EH (cell line): ENCODE results near the gene TP53BP2.
A peak's percentile ranks its signal among the peaks of the same experiment; 100 is the strongest.
"Not testable (repeated sequence)": the region's sequence is repeated elsewhere in the genome, so short reads cannot be mapped to it uniquely, and the experiment has no call there.

ENCODE experiments used
- DNase-seq: peaks from one replicate; pipeline ENCODE4 v3.0.0-alpha.2; 2015; ENCODE audit warnings: low read depth

Gene TP53BP2, protein sequence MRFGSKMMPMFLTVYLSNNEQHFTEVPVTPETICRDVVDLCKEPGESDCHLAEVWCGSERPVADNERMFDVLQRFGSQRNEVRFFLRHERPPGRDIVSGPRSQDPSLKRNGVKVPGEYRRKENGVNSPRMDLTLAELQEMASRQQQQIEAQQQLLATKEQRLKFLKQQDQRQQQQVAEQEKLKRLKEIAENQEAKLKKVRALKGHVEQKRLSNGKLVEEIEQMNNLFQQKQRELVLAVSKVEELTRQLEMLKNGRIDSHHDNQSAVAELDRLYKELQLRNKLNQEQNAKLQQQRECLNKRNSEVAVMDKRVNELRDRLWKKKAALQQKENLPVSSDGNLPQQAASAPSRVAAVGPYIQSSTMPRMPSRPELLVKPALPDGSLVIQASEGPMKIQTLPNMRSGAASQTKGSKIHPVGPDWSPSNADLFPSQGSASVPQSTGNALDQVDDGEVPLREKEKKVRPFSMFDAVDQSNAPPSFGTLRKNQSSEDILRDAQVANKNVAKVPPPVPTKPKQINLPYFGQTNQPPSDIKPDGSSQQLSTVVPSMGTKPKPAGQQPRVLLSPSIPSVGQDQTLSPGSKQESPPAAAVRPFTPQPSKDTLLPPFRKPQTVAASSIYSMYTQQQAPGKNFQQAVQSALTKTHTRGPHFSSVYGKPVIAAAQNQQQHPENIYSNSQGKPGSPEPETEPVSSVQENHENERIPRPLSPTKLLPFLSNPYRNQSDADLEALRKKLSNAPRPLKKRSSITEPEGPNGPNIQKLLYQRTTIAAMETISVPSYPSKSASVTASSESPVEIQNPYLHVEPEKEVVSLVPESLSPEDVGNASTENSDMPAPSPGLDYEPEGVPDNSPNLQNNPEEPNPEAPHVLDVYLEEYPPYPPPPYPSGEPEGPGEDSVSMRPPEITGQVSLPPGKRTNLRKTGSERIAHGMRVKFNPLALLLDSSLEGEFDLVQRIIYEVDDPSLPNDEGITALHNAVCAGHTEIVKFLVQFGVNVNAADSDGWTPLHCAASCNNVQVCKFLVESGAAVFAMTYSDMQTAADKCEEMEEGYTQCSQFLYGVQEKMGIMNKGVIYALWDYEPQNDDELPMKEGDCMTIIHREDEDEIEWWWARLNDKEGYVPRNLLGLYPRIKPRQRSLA

DNA sequence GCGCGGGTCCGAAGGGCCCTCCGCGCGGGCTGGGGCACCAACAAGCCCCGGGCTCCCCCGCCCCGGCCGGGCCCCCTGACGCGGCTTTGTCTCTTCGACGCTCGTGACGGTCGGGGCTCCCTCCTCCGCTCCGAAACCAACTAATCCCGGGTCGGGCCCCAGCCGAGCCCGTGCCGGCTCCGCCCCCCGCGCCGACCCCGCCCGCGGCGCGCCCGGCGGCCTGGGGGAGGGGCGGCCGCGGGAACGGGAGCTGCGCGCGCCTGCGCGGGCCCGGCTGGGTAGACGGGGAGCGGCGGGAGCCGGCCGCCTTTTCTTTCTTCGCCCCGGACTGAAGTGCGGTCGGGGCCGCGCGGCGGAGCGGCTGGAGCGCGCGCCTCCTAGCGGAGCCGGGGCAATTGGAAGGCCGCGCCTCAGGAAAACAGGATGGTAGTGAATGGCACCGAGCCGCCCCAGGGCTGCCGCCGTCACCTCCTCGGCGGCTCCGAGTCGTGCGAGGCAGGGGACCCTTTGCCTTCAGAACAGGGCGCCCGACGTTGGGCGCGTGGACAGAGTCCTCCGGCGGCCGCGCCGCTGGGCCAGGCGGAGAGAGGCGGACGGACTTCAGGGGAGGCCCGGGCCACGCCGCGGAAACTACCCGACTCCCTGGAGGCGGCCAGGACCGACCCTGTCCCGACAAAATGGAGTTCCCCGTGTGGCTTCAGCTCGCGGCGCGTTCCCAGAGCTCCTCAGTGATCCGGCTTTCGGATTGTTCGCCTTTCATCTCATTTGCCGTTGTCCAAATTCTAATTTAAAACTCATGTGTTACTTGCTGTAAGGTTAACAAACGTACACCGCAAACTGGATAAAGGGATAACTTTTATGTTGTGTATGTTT, at the start of gene TP53BP2:
Gene TP53BP2 (minus strand): TSS at position 138 of the 873 bp plus-strand sequence. CDS start 267 bp downstream, outside the sequence.
- peak; percentile 90 for DNase-seq

DNA sequence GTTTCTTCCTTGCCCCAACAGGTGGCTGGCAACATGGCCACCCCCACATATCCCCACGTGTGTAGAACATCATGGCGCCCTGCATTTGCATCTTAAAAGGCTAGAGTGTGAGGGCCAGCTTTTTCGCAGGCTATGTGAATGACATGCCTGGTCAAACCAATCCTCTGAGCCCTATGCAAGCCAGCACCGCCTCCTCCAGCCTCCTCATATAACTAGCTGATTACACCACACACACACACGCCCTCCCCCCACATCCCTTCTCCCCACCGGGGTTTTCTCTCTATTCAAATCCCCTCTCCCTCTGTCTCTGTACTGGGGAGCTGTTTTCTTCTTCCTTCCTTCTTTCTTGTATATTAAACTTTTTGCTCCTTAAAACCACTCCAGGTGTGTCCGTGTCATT, 44.7 kb upstream of the TP53BP2 start:
- DNase-seq: not testable (repeated sequence)

DNA sequence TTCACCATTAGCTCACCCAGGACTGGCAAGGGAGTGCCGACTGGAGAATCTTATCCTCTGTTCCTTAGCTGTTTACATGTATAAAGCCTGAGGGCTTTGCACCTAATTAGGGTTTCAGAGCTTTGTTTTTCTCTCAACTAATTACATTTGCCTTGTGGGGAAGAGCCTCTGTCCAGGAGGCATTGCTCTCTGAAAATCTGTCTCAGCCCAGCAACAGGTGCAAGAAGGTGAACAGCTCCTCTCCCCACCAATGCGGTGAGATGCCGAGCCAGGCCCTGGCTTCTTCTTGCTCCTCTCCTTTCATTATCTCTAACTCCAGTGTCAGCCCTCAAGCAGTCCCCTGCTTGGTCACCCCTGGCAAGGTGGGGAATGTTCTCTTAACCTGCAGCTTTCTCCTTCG, 43.6 kb upstream of the TP53BP2 start:
- DNase-seq: not testable (repeated sequence)

DNA sequence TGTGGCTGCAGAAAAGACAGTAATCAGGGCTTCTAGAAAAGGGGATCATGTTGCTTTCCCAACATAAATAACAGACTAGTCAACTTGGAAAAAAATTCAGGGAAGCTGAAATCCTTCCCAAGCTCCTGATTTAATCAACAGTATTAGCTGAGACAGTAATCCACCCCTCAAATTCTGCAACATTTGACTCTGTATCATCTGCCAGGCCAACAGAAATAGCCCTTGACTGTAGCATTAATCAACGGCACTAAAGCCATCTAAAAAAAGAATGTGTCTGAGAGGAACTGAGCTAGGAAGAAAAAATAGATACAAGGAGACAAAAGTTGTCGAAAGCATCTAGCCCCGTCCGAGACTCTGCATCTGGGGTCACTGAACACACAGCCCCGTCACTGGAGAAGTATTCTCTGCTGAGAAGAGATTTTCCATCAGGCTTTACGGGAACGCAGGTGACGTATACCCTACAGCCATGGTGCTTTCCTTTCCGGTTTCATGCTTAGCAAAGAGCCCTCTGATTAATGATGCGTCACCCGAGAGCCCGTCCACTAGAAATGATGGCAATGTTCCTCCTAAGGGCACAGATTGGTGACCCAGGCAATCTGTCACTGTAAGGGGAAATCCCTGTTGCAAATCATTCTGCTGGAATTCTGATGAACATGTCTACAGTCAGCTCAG, 42.1 kb upstream of the TP53BP2 start:
- DNase-seq: peak; percentile 100

DNA sequence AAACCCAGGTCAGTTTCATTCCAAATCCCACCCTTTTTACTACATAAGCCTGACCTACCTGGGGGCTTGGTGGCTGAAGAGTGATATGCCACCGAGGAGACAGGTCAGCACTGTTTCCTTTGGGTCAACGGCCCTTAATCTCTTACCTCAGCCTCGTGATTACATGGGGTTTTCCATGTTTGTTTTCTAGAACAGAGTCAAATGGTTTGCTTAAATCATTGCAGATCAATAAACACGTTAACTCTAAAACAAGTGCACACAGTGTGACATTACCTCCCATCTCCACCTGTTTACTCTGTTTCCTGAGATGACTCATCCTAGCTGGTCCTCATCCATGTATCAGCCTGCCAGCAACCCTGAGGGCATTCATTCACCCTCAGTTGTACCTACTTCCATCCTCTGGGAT, 40.8 kb upstream of the TP53BP2 start:
- DNase-seq: no peak

DNA sequence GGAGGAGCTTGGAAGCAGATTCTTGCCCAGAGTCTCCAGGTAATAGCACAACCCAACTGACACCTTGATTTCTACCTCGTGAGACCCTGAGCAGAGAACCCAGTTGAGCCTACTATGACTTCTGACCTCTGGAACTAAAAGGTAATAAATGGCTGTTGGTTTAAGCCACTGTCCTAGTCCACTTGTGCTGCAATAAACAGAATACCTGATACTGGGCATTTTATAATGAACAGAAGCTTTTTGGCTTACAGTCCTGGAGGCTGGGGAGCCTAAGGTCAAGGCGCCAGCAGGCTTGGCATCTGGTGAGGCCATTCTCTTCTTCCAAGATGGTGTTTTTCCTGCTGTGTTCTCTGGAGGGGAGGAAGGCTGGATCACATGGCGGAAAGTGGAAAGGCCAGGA, 39.9 kb upstream of the TP53BP2 start:
- no peak for DNase-seq

DNA sequence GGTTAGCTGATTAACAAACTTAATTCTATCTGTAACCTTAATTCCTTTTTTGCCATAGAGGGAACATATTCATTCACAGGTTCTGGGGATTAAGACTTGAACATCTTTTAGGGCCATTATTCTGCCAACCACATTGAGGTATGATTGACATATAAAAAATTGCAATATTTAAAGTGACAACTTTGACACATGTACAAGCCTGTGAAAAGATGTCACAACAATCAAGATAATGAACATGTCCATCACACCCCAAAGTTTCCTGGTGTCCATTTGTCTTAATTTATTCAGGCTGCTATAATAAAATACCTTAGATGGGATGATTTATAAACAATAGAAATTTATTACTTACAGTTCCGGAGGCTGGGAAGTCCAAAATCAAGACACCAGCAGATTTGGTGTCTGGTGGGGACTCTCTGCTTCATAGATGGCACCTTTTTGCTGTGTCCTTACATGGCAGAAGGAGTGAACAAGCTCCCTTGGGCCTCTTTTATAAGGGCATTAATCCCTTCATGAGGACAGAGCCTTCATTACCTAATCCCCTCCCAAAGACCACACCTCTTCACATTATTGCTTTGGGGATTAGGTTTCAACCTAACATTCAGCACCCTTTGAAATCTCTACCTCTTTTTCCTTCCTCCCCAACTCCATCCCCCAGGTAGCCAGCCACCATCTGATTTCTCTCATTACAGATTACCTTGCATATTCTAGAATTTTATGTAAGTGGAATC, 33.0 kb upstream of the TP53BP2 start:
- DNase-seq: no peak

DNA sequence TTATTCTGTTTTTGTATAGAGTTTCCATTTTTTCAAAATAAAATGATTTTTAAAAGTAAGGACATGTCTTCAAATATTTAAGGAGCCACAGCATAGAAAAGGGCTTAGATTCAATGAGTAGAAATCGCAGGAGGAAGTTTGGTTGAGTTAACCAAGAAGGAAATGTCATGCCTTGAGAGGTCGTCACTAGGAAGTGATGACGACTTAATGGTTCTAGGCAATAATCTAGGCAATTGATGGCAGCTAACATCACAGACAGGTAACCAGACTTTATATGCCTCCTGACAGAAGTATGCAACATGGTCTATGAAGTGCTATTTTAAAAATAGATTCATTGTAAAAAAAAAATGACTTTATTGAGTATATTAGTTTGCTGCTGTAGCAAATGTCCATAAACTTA, 32.1 kb upstream of the TP53BP2 start:
- no peak for DNase-seq

DNA sequence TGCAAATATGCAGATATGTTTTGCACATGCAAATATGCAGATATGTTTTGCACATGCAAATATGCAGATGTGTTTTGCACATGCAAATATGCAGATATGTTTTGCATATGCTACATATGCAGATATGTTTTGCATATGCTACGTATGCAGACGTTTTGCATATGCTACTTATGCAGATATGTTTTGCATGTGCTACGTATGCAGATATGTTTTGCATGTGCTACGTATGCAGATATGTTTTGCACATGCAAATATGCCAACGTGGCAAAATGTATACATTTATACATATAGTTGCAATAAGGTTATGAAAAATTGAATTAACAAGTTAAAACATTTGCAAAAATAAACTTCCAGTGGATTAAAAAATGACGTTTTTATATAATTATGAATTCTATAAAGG, 30.8 kb upstream of the TP53BP2 start:
- no peak for DNase-seq

DNA sequence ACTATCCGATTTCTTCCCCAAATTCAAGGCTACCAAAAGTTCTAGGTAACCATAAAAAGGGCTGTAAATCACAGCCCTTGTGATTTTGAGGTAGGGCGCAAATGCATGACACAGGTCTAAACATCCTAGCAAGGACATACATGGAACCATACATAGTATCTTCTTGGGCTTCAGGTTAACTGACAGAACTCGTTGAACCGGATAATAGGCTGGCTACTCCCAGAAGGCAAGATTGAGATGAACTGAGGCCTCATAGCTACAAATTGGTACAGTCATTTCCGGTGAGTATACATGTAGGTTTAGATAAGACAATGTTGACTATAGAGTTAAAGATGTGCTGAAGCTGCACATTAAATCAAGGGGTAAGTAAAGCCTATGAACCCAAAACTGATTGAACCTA, 27.3 kb upstream of the TP53BP2 start:
- DNase-seq: no peak

DNA sequence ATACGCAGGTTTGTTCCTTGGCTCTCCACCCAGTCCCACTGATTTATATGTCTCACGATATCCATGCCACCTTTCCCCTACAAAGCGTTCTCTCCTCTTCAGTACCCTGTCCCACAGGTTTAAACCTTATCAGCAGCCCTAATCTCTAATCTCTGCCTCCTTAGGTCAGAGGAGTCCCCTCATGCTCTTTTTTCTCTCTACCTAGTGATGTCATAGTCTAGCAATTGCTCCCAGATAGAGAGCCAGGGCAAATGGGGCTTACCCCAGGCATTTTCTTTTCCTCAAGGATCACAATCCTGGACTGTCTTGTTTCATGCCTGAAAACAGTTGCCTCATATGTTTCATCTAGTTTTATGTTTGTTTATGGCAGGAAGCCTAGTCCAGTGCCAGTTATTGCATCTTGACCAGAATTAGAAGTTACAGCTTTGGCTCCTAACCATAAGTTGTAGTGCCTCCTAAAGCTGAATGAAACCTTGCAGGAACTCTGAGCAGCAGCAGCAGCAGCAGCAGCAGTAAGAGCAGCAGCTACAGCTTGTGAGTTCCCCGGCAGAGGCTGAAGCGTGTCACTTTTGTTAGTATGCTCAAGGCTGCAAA, 26.7 kb upstream of the TP53BP2 start:
- peak; percentile 26 for DNase-seq

DNA sequence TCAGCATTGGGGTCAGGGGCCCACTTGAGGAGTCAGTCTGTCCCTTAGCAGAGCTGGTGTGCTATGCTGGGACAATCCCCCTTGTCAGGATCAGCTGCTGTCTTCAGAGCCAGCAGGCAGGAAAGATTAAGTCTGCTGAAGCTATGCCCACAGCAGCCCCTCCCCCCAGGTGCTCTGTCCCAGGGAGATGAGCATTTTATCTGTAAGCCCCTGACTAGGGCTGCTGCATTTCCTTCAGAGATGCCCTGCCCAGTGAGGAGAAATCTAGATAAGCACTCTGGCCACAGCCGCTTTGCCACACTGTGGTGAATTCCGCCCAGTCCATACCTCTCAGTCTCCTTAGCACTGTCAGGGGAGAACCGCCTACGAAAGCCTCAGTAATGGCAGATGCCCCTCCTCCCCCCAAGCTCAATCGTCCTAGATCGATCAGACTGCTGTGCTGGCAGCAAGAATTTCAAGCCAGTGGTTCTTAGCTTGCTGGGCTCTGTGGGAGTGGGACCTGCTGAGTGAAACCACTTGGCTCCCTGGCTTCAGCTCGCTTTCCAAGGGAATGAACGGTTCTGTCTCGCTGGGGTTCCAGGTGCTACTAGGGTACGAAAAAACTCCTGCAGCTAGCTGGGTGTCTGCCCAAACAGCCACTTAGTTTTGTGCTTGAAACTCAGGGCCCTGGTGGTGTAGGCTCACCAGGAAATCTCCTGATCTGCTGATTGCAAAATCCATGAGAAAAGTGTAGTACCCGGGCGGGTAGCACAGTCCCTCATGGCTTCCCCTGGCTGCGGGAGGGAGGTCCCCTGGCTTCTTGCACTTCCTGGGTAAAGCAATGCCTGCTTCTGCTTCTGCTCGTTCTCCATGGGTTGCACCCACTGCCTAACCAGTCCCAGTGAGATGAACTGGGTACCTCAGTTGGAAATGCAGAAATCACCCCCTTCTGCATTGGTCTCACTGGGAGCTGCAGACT, 25.1 kb upstream of the TP53BP2 start:
- no peak for DNase-seq

DNA sequence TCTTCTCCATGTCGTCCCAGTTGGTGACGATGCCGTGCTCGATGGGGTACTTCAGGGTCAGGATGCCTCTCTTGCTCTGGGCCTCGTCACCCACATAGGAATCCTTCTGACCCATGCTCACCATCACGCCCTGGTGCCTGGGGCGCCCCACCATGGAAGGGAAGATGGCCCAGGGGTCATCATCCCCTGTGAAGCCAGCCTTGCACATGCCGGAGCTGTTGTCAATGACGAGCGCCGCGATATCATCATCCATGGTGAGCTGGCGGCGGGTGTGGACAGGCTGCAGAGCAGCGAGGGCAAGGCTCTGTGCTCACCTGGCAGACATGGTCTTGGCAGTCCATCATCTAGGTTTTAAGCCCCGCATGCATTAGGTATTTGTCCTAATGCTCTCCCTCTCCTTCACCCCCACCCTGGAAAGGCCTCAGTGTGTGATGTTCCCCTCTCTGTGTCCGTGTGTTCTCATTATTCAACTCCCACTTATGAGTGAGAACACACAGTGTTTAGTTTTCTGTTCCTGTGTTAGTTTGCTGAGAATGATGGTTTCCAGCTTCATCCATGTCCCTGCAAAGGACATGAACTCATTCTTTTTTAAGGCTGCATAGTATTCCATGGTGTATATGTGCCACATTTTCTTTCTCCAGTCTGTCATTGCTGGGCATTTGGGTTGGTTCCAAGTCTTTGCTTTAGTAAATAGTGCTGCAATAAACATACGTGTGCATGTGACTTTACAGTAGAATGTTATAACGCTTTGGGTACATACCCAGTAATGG, 19.0 kb upstream of the TP53BP2 start:
- not testable (repeated sequence) for DNase-seq

DNA sequence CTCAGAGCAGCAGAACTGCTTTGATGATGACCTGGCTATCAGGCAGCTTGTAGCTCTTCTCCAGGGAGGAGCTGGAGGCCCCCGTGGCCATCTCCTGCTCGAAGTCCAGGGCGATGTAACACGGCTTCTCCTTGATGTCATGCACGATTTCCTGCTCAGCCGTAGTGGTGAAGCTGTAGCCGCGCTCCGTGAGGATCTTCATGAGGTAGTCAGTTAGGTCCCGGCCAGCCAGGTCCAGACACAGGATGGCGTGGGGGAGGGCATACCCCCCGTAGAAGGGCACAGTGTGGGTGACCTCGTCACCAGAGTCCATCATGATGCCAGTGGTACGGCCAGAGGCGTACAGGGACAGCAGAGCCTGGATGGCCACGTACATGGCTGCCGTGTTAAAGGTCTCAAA, 18.3 kb upstream of the TP53BP2 start:
- no peak for DNase-seq

DNA sequence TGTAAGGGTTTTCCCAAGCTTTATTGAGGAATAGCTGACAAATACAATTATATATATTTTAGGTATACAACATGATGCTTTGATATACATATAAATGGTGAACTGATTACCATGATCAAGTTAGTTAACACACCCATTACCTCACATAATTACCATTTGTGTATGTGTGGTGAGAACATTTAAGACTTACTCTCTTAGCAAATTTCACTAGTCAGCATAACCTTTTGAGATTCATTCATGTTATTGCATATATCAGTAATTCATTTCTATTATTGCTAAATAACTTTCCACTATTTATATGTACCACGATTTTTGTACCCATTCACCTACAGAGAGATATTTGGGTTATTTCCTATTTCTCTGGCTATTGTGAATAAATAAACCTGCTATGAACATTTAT, 16.2 kb upstream of the TP53BP2 start:
- no peak for DNase-seq

DNA sequence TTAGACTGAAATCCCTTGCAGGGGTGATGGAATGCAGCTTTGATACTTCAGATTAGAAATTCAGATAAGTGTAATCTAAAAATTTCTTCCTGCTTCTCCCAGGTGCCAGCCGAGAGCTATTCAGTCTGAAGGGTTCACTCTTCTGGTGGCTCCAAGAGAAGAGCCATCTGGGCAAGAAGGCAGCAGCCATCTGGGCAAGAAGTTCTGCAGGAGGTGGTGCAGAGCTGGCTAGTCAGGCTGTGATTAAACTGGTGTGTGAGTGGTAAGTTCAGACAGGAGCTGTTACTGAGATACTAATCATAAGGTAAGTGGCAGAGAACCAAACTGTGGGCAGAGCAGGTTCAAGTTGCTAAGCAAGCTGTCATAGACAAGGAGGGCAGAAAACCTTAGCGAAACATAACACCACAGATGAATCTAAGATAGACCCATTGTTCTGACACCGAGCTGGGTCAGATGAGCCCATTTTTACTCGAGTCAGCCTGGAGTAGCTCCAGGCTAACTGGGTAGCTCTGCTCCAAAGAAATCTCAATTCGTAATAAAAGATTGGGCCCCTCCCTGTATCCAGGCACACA, 14.4 kb upstream of the TP53BP2 start:
- DNase-seq: no peak

DNA sequence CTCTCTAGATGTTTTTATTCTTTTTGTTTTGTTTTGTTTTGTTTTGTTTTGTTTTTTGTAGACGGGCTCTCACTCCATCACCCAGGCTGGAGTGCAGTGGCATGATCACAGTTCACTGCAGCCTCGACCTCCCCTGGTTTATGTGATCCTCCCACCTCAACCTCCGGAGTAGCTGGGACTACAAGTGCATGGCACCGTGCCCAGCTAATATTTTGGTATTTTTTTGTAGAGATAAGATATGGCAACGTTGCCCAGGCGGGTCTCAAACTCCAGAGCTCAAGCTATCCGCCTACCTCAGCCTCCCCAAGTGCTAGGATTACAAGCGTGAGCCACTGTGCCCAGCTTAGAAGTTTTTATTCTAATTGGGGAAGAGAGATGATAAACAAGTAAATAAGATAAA, 13.3 kb upstream of the TP53BP2 start:
- DNase-seq: no peak

DNA sequence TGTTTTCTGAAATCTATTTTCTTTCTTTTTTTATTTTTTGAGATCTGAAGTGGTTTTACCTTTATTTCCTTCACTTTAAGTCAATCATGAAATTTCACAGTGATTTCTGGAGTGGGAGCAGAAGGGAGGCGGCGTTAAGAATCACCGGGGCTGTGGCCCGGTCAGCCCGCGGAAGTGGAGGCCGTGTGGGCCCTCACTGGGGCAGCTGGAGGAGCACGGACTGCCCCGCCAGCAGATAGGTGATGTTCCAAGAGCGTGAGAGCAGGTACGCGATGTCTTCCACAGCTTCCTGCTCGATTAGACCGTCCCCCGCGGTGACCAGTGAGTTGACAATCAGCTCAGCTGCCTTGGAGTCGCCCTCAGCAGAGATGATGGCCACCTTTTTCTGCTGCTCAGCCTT, 10.6 kb upstream of the TP53BP2 start:
- DNase-seq: no peak
